Central memory CD8-positive, alpha-beta T cell (primary cell): ENCODE data around the gene CDC42EP5.
"Not testable (repeated sequence)": the region's sequence is repeated elsewhere in the genome, so short reads cannot be mapped to it uniquely, and the experiment has no call there.

ENCODE experiments used
- ATAC-seq: fragments of 150-1000 bp; cut with Tn5 transposase; replicated peaks from 2 replicates; pipeline ENCODE4 v1.10.0; 2022; ENCODE audit warnings: mild to moderate bottlenecking, moderate FRiP score, moderate number of reproducible peaks; ENCODE audit not compliant: poor library complexity, severe bottlenecking; ENCODE audit errors: extremely low read depth
- DNase-seq, 2 donors: peaks; one replicate each; pipeline ENCODE4 v3.0.0; 2021; ENCODE audit warnings: low spot score in 2 of 2
- H3K27ac Mint-ChIP-seq: one replicate; pipeline ENCODE4 v1.8.0; 2022; ENCODE audit warnings: low read depth, mild to moderate bottlenecking, moderate library complexity, mixed read lengths
- H3K27me3 Mint-ChIP-seq: one replicate; pipeline ENCODE4 v1.8.0; 2022; ENCODE audit warnings: mixed read lengths
- H3K36me3 Mint-ChIP-seq: one replicate; pipeline ENCODE4 v1.8.0; 2022; ENCODE audit warnings: mild to moderate bottlenecking, moderate library complexity, mixed read lengths; ENCODE audit not compliant: insufficient read depth
- H3K4me1 Mint-ChIP-seq: one replicate; pipeline ENCODE4 v1.8.0; 2022; ENCODE audit warnings: mixed read lengths
- H3K4me3 Mint-ChIP-seq: one replicate; pipeline ENCODE4 v1.8.0; 2022; ENCODE audit warnings: mild to moderate bottlenecking, moderate library complexity, mixed read lengths
- H3K9me3 Mint-ChIP-seq: one replicate; pipeline ENCODE4 v1.8.0; 2022; ENCODE audit warnings: mixed read lengths

CDC42EP5 gene

GRCh38 chr19:54481326-54481930 lies 8.3 kb upstream of the CDC42EP5 start:
- peaks cover 60% of the 10 kb centered on the region for H3K27me3 Mint-ChIP-seq
- DNase-seq (no peak), ATAC-seq (no peak)
- H3K4me1 Mint-ChIP-seq = peaks cover 23% of the 10 kb centered on the region
- H3K9me3 Mint-ChIP-seq = no peaks in the 10 kb centered on the region
- H3K27ac Mint-ChIP-seq = no peak overlapping the region
- H3K36me3 Mint-ChIP-seq = peaks cover 1% of the 10 kb centered on the region
- peak overlapping the region; percentile 14 for H3K4me3 Mint-ChIP-seq

DNA sequence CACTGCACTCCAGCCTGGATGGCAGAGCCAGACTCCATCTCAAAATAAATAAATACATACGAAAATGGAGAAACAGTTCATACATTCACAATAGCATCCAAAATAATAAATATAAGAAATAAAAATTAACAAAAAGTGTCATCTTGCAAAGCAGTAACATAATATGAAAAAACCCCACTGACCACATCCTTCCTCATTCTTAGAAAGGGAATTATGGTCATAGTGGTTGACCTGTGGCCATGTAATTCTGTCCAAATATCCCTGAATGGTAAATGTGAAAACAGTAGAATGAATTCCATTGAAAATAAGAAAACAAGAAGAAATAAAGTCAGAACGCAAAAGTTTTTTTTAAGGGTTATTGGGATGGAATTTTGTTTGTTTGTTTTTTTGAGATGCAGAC lies 7.0 kb upstream of the CDC42EP5 start:
- DNase-seq (no peak), ATAC-seq (no peak)
- no peaks in the 10 kb centered on the region for H3K9me3 Mint-ChIP-seq
- H3K4me1 Mint-ChIP-seq = peaks cover 17% of the 10 kb centered on the region
- H3K27ac Mint-ChIP-seq = no peak overlapping the region
- H3K4me3 Mint-ChIP-seq = no peak overlapping the region
- peaks cover 58% of the 10 kb centered on the region for H3K27me3 Mint-ChIP-seq
- peaks cover 1% of the 10 kb centered on the region for H3K36me3 Mint-ChIP-seq

GRCh38 chr19:54478677-54479266 lies 5.7 kb upstream of the CDC42EP5 start:
- no peak overlapping the region for H3K4me3 Mint-ChIP-seq
- H3K36me3 Mint-ChIP-seq = peaks cover 1% of the 10 kb centered on the region
- no peaks in the 10 kb centered on the region for H3K9me3 Mint-ChIP-seq
- H3K27me3 Mint-ChIP-seq = peaks cover 49% of the 10 kb centered on the region
- no peak overlapping the region for H3K27ac Mint-ChIP-seq
- ATAC-seq (no peak), DNase-seq (no peak)
- H3K4me1 Mint-ChIP-seq = peaks cover 17% of the 10 kb centered on the region

GRCh38 chr19:54477650-54478049 lies 4.6 kb upstream of the CDC42EP5 start:
- Mint-ChIP-seq H3K36me3 (peaks cover 1% of the 10 kb centered on the region), H3K4me3 (no peak overlapping the region), H3K27me3 (peaks cover 58% of the 10 kb centered on the region), H3K27ac (no peak overlapping the region), H3K4me1 (peaks cover 12% of the 10 kb centered on the region), H3K9me3 (no peaks in the 10 kb centered on the region)
- DNase-seq = no peak
- ATAC-seq = no peak

GRCh38 chr19:54475706-54476105 lies 2.6 kb upstream of the CDC42EP5 start:
- ATAC-seq (no peak), DNase-seq (no peak)
- Mint-ChIP-seq H3K4me3 (no peak overlapping the region), H3K4me1 (peaks cover 2% of the 10 kb centered on the region), H3K36me3 (no peaks in the 10 kb centered on the region), H3K27ac (no peak overlapping the region), H3K9me3 (no peaks in the 10 kb centered on the region), H3K27me3 (peaks cover 61% of the 10 kb centered on the region)

DNA sequence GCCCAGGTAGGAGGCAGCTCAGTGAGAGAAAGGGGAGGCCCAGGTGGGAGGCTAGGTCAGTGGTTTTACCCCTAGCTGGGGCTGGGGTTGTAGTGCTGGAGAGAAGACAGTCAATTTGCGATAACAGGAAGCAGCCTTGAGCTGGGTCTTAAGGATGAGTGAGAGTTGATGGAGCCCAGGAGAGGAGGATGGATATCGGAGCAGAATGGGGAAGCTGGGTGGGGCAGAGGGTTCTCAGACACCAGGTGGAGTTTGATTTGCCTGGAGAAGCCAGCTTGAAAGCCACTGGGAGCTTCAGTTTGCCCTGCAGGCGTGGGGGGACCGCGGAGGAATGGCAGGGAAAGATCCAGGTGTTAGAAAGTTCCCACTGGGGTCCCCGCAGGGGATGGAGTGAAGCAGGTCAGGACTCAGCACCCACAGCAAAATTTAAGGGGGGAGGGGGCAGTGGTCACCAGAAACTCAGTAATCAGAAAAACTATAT lies 836 bp upstream of the CDC42EP5 start:
- H3K27me3 Mint-ChIP-seq = peaks cover 69% of the 10 kb centered on the region
- DNase-seq (no peak), ATAC-seq (no peak)
- no peaks in the 10 kb centered on the region for H3K36me3 Mint-ChIP-seq
- H3K9me3 Mint-ChIP-seq = no peaks in the 10 kb centered on the region
- H3K4me1 Mint-ChIP-seq = peaks cover 11% of the 10 kb centered on the region
- no peak overlapping the region for H3K4me3 Mint-ChIP-seq
- H3K27ac Mint-ChIP-seq = no peak overlapping the region

- H3K9me3 Mint-ChIP-seq = no peaks in the 10 kb centered on the region
- H3K4me1 Mint-ChIP-seq = peaks cover 11% of the 10 kb centered on the region
- DNase-seq (no peak), ATAC-seq (no peak)
- H3K27ac Mint-ChIP-seq = no peak overlapping the region
- peaks cover 53% of the 10 kb centered on the region for H3K27me3 Mint-ChIP-seq
- peaks cover 2% of the 10 kb centered on the region for H3K36me3 Mint-ChIP-seq
- peak overlapping the region; percentile 20 for H3K4me3 Mint-ChIP-seq
Observed at GRCh38 chr19:54470991-54471782, 1.9 kb downstream of the CDC42EP5 start.

DNA sequence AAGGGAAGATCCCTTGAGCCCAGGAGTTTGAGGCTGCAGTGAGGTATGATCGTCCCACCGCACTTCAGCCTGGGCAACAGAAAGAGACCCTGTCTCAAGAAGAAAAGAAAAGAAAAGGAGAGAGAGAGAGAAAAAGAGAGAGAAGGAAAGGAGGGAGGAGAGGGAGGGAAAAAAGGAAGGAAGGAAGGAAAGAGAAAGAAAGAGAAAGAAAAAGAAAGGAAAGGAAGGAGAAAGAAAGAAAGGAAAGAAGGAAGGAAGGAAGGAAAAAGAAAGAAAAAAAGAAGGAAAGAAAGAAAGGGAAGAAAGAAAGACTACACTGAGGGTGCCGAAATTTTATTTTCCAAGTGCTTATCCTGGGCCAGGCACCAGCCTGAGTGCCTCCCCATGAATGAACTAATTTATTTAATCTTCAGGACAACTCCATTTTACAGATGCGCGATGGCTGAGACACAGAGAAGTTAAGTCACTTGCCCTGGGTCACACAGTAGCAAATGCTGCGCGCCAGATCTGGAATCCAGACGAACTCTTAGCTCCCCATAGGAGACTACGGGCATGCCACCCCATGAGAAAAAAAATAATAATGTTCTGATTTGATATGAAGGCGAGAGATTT lies 2.7 kb downstream of the CDC42EP5 start:
- H3K36me3 Mint-ChIP-seq = peaks cover 2% of the 10 kb centered on the region
- ATAC-seq (no peak), DNase-seq (no peak)
- no peaks in the 10 kb centered on the region for H3K9me3 Mint-ChIP-seq
- H3K27me3 Mint-ChIP-seq = peaks cover 52% of the 10 kb centered on the region
- H3K4me3 Mint-ChIP-seq = no peak overlapping the region
- H3K4me1 Mint-ChIP-seq = peaks cover 14% of the 10 kb centered on the region
- H3K27ac Mint-ChIP-seq = no peak overlapping the region

DNA sequence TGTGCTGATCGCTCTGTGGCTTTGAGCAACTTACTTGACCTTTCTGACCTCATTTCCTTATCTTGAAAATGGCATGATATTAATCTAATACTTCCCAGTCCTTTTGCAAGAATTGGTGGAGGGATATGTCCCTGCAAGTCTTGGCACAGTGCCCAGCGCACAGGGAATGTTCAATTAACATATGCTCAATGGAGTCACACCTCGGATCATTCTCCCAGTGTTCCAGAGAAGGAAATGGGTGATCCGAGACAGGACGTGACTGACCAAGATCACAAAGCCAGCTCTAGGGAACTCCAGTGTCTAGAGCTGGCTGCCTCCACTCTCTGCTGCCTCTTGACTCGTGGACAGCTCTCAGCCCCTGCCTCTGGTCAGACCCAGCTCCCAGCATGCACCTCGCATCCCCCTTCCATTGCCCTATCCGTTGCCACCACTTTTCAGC lies 3.6 kb downstream of the CDC42EP5 start:
- no peak for ATAC-seq
- no peak for DNase-seq
- Mint-ChIP-seq H3K4me1 (peaks cover 18% of the 10 kb centered on the region), H3K36me3 (peaks cover 2% of the 10 kb centered on the region), H3K9me3 (no peaks in the 10 kb centered on the region), H3K27me3 (peaks cover 52% of the 10 kb centered on the region), H3K4me3 (no peak overlapping the region), H3K27ac (no peak overlapping the region)

DNA sequence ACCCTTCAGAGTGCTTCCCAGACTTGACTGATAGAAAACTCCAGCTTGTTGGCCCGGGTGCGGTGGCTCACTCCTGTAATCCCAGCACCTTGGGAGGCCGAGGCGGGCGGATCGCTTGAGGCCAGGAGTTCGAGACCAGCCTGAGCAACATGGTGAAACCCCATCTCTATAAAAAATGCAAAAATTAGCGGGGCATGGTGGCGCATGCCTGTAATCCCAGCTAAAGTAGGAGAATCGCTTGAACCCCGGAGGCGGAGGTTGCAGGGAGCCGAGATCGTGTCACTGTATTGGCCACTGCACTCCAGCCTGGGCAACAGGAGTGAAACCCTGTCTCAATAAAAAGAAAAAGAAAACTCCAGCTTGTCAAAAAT lies 7.0 kb downstream of the CDC42EP5 start:
- H3K9me3 Mint-ChIP-seq, DNase-seq, H3K27ac Mint-ChIP-seq, ATAC-seq: not testable (repeated sequence)
- Mint-ChIP-seq H3K4me3 (peak overlapping the region; percentile 69), H3K27me3 (peaks cover 29% of the 10 kb centered on the region), H3K36me3 (peaks cover 27% of the 10 kb centered on the region), H3K4me1 (peaks cover 37% of the 10 kb centered on the region)

GRCh38 chr19:54465426-54466109 lies 7.5 kb downstream of the CDC42EP5 start:
- Mint-ChIP-seq H3K9me3 (no peaks in the 10 kb centered on the region), H3K27me3 (peaks cover 24% of the 10 kb centered on the region), H3K4me3 (peak overlapping the region; percentile 69), H3K27ac (no peak overlapping the region), H3K36me3 (peaks cover 33% of the 10 kb centered on the region), H3K4me1 (peaks cover 34% of the 10 kb centered on the region)
- ATAC-seq = no peak
- DNase-seq = no peak
